ENCODE results near the gene PRKG2. TPM values are rescaled to one million over a fixed set of nuclear protein-coding genes. Genes with fewer than 3 reads are reported as not detected.

PRKG2 gene, protein sequence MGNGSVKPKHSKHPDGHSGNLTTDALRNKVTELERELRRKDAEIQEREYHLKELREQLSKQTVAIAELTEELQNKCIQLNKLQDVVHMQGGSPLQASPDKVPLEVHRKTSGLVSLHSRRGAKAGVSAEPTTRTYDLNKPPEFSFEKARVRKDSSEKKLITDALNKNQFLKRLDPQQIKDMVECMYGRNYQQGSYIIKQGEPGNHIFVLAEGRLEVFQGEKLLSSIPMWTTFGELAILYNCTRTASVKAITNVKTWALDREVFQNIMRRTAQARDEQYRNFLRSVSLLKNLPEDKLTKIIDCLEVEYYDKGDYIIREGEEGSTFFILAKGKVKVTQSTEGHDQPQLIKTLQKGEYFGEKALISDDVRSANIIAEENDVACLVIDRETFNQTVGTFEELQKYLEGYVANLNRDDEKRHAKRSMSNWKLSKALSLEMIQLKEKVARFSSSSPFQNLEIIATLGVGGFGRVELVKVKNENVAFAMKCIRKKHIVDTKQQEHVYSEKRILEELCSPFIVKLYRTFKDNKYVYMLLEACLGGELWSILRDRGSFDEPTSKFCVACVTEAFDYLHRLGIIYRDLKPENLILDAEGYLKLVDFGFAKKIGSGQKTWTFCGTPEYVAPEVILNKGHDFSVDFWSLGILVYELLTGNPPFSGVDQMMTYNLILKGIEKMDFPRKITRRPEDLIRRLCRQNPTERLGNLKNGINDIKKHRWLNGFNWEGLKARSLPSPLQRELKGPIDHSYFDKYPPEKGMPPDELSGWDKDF
- total RNA-seq (ENCODE audit: low replicate concordance): 4.2 and 11.9 TPM in 2 replicates
- long read RNA-seq, partial matches to known transcripts: 0 of 2 reads
- long read RNA-seq, other reads (novel, unspliced or antisense): 0 of 2 reads

DNA sequence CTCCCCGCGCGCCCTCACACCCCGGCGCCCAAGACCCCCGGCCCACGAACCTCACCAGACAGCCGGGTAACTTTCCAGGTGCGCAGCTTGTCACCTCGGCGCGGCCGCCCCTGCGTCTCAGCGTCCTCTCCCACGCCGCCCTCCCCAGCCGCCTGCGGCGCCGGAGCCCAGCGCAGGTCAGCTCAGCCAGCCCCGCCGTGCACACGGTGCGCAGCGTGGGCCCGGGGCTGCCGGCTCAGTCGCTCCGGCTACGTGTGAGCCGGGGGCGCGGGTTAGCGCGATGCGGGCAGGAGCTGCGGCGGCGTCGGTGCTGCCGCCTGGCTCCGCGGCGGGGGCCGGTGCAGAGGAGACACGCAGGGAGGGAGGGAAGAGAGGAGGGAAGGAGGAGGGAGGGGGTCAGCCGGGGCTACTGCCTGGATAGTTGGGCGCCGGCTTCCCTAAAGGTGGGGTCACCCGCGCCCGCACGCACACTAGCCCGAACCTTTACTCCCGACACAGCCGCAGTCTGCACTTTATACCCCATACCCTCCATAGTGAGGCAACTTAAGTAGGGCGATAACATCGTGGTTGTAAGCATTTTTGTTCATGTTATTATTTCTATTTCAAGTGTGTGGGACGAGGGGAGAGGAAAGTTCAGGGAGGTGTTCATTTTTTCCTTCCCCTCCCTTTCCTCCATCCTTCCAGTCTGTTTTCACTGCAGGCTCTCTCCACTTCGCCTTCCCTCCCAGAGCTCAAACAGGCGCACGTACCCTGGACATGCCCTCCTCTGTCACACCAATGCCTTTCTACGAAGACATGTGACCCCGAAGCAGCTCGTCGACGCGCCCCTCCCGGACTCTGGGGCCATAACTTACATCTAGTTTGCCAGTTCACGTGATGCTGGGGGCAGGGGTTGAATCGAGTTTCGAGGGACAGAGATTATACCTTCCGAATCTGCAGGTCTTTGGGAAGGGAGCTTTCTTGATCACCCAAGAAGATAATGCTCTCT is at the start of gene PRKG2:
TSS of gene PRKG2 (minus strand) at position 342 of the 988 bp plus-strand sequence. CDS start 10,175 bp downstream, outside the sequence.
- H3K27me3 Mint-ChIP-seq: peaks cover 33% of the 10 kb centered on the region
- TF ChIP-seq, protein P1, sequence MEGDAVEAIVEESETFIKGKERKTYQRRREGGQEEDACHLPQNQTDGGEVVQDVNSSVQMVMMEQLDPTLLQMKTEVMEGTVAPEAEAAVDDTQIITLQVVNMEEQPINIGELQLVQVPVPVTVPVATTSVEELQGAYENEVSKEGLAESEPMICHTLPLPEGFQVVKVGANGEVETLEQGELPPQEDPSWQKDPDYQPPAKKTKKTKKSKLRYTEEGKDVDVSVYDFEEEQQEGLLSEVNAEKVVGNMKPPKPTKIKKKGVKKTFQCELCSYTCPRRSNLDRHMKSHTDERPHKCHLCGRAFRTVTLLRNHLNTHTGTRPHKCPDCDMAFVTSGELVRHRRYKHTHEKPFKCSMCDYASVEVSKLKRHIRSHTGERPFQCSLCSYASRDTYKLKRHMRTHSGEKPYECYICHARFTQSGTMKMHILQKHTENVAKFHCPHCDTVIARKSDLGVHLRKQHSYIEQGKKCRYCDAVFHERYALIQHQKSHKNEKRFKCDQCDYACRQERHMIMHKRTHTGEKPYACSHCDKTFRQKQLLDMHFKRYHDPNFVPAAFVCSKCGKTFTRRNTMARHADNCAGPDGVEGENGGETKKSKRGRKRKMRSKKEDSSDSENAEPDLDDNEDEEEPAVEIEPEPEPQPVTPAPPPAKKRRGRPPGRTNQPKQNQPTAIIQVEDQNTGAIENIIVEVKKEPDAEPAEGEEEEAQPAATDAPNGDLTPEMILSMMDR (conservative IDR thresholded peaks at IDR 0.05): no peak

DNA sequence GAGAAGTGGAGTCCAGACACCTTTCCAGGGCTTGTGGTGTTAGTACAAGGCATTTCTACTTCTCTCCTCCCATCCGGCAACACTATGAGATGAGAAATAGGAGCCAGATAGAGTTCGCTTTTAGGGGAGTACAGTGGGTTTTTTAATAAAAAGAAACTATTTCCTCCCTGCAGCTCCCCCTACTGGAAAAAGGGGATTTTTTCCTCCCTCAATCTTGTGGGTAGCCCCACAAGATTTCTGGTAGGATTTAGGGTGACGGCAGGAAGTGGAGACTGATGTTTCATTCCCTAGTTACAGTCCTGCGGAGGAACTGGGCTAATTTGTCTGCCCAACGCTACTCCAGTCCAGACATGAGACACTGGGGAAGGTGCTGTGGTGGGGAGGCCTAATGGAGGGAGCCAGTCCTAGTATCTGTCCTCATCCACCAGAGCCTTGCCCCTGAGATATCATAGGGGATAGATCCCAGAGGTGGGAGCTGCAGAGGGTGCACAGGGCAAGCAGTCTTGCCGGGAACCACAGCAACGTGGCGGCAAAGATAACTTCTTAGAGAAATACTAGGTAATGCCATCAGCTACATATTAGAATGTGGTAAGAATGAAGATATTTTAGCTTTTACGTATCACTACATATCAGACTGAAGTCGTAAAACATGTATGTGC is 45.5 kb upstream of the PRKG2 start:
- TF ChIP-seq, protein P1 (conservative IDR thresholded peaks at IDR 0.05): peak; percentile 58
- H3K9me3 Mint-ChIP-seq: peaks cover 5% of the 10 kb centered on the region
- no peak overlapping the region for H3K27ac Mint-ChIP-seq
- no peak for DNase-seq (ENCODE audit: extremely low spot score, unreplicated experiment)
- H3K4me1 Mint-ChIP-seq (ENCODE audit: unreplicated experiment): peaks cover 19% of the 10 kb centered on the region
- H3K27me3 Mint-ChIP-seq: no peaks in the 10 kb centered on the region
- H3K36me3 Mint-ChIP-seq: no peaks in the 10 kb centered on the region
- no peak overlapping the region for H3K4me3 Mint-ChIP-seq

More for the DNA sequence above, at the start of gene PRKG2:
- Mint-ChIP-seq H3K9me3 (no peaks in the 10 kb centered on the region), H3K4me3 (peak within 1 kb of the TSS; percentile 88), H3K27ac (peak within 1 kb of the TSS; percentile 52), H3K36me3 (no peaks in the 10 kb centered on the region), H3K4me1 (ENCODE audit: unreplicated experiment) (peaks cover 11% of the 10 kb centered on the region)
- peak; percentile 70 for DNase-seq (ENCODE audit: extremely low spot score, unreplicated experiment)

- Mint-ChIP-seq H3K4me3 (peak overlapping the region; percentile 13), H3K36me3 (no peaks in the 10 kb centered on the region), H3K27ac (no peak overlapping the region), H3K27me3 (peaks cover under 1% of the 10 kb centered on the region), H3K4me1 (ENCODE audit: unreplicated experiment) (peaks cover 23% of the 10 kb centered on the region), H3K9me3 (no peaks in the 10 kb centered on the region)
- DNase-seq (ENCODE audit: extremely low spot score, unreplicated experiment): no peak
- TF ChIP-seq, protein P1 (conservative IDR thresholded peaks at IDR 0.05): no peak
Measured at GRCh38 chr4:81258841-81259550, 44.0 kb upstream of the PRKG2 start.

GRCh38 chr4:81257816-81258215 is 42.8 kb upstream of the PRKG2 start:
- TF ChIP-seq, protein P1 (conservative IDR thresholded peaks at IDR 0.05): no peak
- H3K4me1 Mint-ChIP-seq (ENCODE audit: unreplicated experiment): peaks cover 23% of the 10 kb centered on the region
- no peak overlapping the region for H3K27ac Mint-ChIP-seq
- H3K9me3 Mint-ChIP-seq: no peaks in the 10 kb centered on the region
- DNase-seq (ENCODE audit: extremely low spot score, unreplicated experiment): no peak
- no peaks in the 10 kb centered on the region for H3K36me3 Mint-ChIP-seq
- H3K27me3 Mint-ChIP-seq: peaks cover 4% of the 10 kb centered on the region
- H3K4me3 Mint-ChIP-seq: no peak overlapping the region
